ENCODE measurements around the gene MMP11.
"Not testable (repeated sequence)": the region's sequence is repeated elsewhere in the genome, so short reads cannot be mapped to it uniquely, and the experiment has no call there.

MMP11 gene
- long read RNA-seq, partial matches to known transcripts, result 0 of 1 reads
- long read RNA-seq, other reads (novel, unspliced or antisense), result 1 of 1 reads

GRCh38 chr22:23772649-23773473 lies at the start of gene MMP11:
Gene MMP11 (plus strand): TSS chr22:23772849. CDS start chr22:23772871, 22 bp downstream.
- no peak within 1 kb of the TSS for H3K27ac ChIP-seq (replicated peaks)
- peak within 1 kb of the TSS; percentile 23 for H3K4me3 ChIP-seq (replicated peaks; ENCODE audit: insufficient read depth, low read length)
- no peak for DNase-seq (ENCODE audit: low read depth in 1 of 2, low spot score in 1 of 2)
- peaks cover 17% of the 10 kb centered on the region for H3K27me3 ChIP-seq (ENCODE audit: insufficient read depth, poor library complexity, severe bottlenecking)
- TF ChIP-seq SPI1 (IDR thresholded peaks at IDR 0.05; ENCODE audit: borderline replicate concordance, low read depth) (no peak), CTCF (IDR thresholded peaks at IDR 0.05; ENCODE audit: insufficient read depth, low read length) (no peak), POLR2AphosphoS5 (IDR thresholded peaks at IDR 0.05; ENCODE audit: low read depth) (no peak), REST (IDR thresholded peaks at IDR 0.05; ENCODE audit: insufficient replicate concordance, low read depth) (no peak), GABPA (IDR thresholded peaks at IDR 0.05; ENCODE audit: low read depth) (no peak)

- DNase-seq (ENCODE audit: low read depth in 1 of 2, low spot score in 1 of 2), result peak in 1 of 2 experiments; percentile 26
- not testable (repeated sequence) for H3K4me3 ChIP-seq (replicated peaks; ENCODE audit: insufficient read depth, low read length)
Measured at GRCh38 chr22:23728108-23728507, 44.5 kb upstream of the MMP11 start.

GRCh38 chr22:23737696-23738095 lies 35.0 kb upstream of the MMP11 start:
- H3K4me3 ChIP-seq (replicated peaks; ENCODE audit: insufficient read depth, low read length), result no peak overlapping the region
- TF ChIP-seq CTCF (IDR thresholded peaks at IDR 0.05; ENCODE audit: insufficient read depth, low read length) (no peak), GABPA (IDR thresholded peaks at IDR 0.05; ENCODE audit: low read depth) (no peak), REST (IDR thresholded peaks at IDR 0.05; ENCODE audit: insufficient replicate concordance, low read depth) (no peak), SPI1 (IDR thresholded peaks at IDR 0.05; ENCODE audit: borderline replicate concordance, low read depth) (no peak), POLR2AphosphoS5 (IDR thresholded peaks at IDR 0.05; ENCODE audit: low read depth) (no peak)
- DNase-seq (ENCODE audit: low read depth in 1 of 2, low spot score in 1 of 2), result no peak
- no peaks in the 10 kb centered on the region for H3K27me3 ChIP-seq (ENCODE audit: insufficient read depth, poor library complexity, severe bottlenecking)
- H3K27ac ChIP-seq (replicated peaks), result no peak overlapping the region

More at GRCh38 chr22:23728108-23728507, 44.5 kb upstream of the MMP11 start:
- not testable (repeated sequence) for H3K27me3 ChIP-seq (ENCODE audit: insufficient read depth, poor library complexity, severe bottlenecking); H3K27ac ChIP-seq (replicated peaks)

GRCh38 chr22:23742505-23743264 lies 30.0 kb upstream of the MMP11 start:
- Histone ChIP-seq H3K27ac (replicated peaks) (no peak overlapping the region), H3K27me3 (ENCODE audit: insufficient read depth, poor library complexity, severe bottlenecking) (no peaks in the 10 kb centered on the region), H3K4me3 (replicated peaks; ENCODE audit: insufficient read depth, low read length) (no peak overlapping the region)
- no peak for DNase-seq (ENCODE audit: low read depth in 1 of 2, low spot score in 1 of 2)
- no peak for TF ChIP-seq CTCF (IDR thresholded peaks at IDR 0.05; ENCODE audit: insufficient read depth, low read length)
- TF ChIP-seq REST (IDR thresholded peaks at IDR 0.05; ENCODE audit: insufficient replicate concordance, low read depth), result no peak
- no peak for TF ChIP-seq SPI1 (IDR thresholded peaks at IDR 0.05; ENCODE audit: borderline replicate concordance, low read depth)
- no peak for TF ChIP-seq POLR2AphosphoS5 (IDR thresholded peaks at IDR 0.05; ENCODE audit: low read depth)
- no peak for TF ChIP-seq GABPA (IDR thresholded peaks at IDR 0.05; ENCODE audit: low read depth)

Measured in HL-60 (cell line).